ENCODE measurements around the gene ABCC9.

Gene ABCC9

GRCh38 chr12:21825886-21826617, 115.2 kb downstream of the ABCC9 start:
- Histone ChIP-seq H3K4me3 (ENCODE audit: low read depth, low read length) (no peak overlapping the region), H3K9me3 (ENCODE audit: severe bottlenecking) (no peaks in the 10 kb centered on the region), H3K27ac (no peak overlapping the region), H3K36me3 (no peaks in the 10 kb centered on the region), H3K27me3 (ENCODE audit: insufficient read depth, low read depth, severe bottlenecking) (no peaks in the 10 kb centered on the region)
- TF ChIP-seq CTCF (IDR thresholded peaks at IDR 0.05; ENCODE audit: low read depth, low read length), result no peak
- DNase-seq, result no peak

GRCh38 chr12:21823581-21823980, 117.6 kb downstream of the ABCC9 start:
- DNase-seq, result peak; percentile 6
- TF ChIP-seq CTCF (IDR thresholded peaks at IDR 0.05; ENCODE audit: low read depth, low read length), result no peak
- H3K4me3 ChIP-seq (ENCODE audit: low read depth, low read length), result no peak overlapping the region
- no peak overlapping the region for H3K27ac ChIP-seq
- H3K9me3 ChIP-seq (ENCODE audit: severe bottlenecking), result no peaks in the 10 kb centered on the region
- no peaks in the 10 kb centered on the region for H3K27me3 ChIP-seq (ENCODE audit: insufficient read depth, low read depth, severe bottlenecking)
- no peaks in the 10 kb centered on the region for H3K36me3 ChIP-seq

GRCh38 chr12:21819678-21820077, 121.5 kb downstream of the ABCC9 start:
- no peaks in the 10 kb centered on the region for H3K27me3 ChIP-seq (ENCODE audit: insufficient read depth, low read depth, severe bottlenecking)
- H3K36me3 ChIP-seq, result no peaks in the 10 kb centered on the region
- no peaks in the 10 kb centered on the region for H3K9me3 ChIP-seq (ENCODE audit: severe bottlenecking)
- H3K4me3 ChIP-seq (ENCODE audit: low read depth, low read length), result no peak overlapping the region
- no peak for TF ChIP-seq CTCF (IDR thresholded peaks at IDR 0.05; ENCODE audit: low read depth, low read length)
- no peak for DNase-seq
- H3K27ac ChIP-seq, result no peak overlapping the region

- no peak for DNase-seq
- TF ChIP-seq CTCF (IDR thresholded peaks at IDR 0.05; ENCODE audit: low read depth, low read length), result no peak
- Histone ChIP-seq H3K27ac (no peak overlapping the region), H3K27me3 (ENCODE audit: insufficient read depth, low read depth, severe bottlenecking) (no peaks in the 10 kb centered on the region), H3K36me3 (no peaks in the 10 kb centered on the region), H3K9me3 (ENCODE audit: severe bottlenecking) (no peaks in the 10 kb centered on the region), H3K4me3 (ENCODE audit: low read depth, low read length) (no peak overlapping the region)
Observed at GRCh38 chr12:21819236-21819635, 122.0 kb downstream of the ABCC9 start.

- Histone ChIP-seq H3K36me3 (no peaks in the 10 kb centered on the region), H3K9me3 (ENCODE audit: severe bottlenecking) (no peaks in the 10 kb centered on the region), H3K27ac (no peak overlapping the region), H3K27me3 (ENCODE audit: insufficient read depth, low read depth, severe bottlenecking) (no peaks in the 10 kb centered on the region), H3K4me3 (ENCODE audit: low read depth, low read length) (no peak overlapping the region)
- TF ChIP-seq CTCF (IDR thresholded peaks at IDR 0.05; ENCODE audit: low read depth, low read length), result no peak
- no peak for DNase-seq
Observed at GRCh38 chr12:21818627-21819026, 122.6 kb downstream of the ABCC9 start.
